Breast epithelium (tissue), 4 donors: ENCODE data around the gene MIEF1. TPM values are rescaled to one million over a fixed set of nuclear protein-coding genes. Genes with fewer than 3 reads are reported as not detected.

ENCODE experiments used
- DNase-seq, 2 donors: peaks; one replicate each; pipeline ENCODE4 v3.0.0-alpha.2; 2019; ENCODE audit warnings: low spot score in 2 of 2
- H3K27ac ChIP-seq, 2 donors: fragments of 200-600 bp; sonication (generic) in 1 of 2; one replicate each; pipeline ENCODE4 v1.5.1; 2016 to 2019; ENCODE audit warnings: mild to moderate bottlenecking in 1 of 2
- H3K27me3 ChIP-seq, 2 donors: fragments of 200-600 bp; sonication (generic) in 1 of 2; one replicate each; pipeline versions ENCODE4 v1.5.1 to v1.6.0; 2017 to 2019; ENCODE audit warnings: control low read depth in 1 of 2, mild to moderate bottlenecking in 1 of 2
- H3K36me3 ChIP-seq: fragments of 200-600 bp; one replicate; pipeline ENCODE4 v1.5.1; 2019
- H3K4me1 ChIP-seq, 2 donors: fragments of 200-600 bp; sonication (generic); one replicate each; pipeline ENCODE4 v1.5.1; 2016 to 2019; ENCODE audit warnings: control low read depth in 1 of 2
- H3K4me3 ChIP-seq, 3 donors: fragments of 200-600 bp; sonication (generic); 1 replicate in 2 of 3; 2 replicates in 1 of 3; pipeline ENCODE4 v1.5.1; 2016 to 2019; ENCODE audit warnings: mild to moderate bottlenecking in 3 of 3, moderate library complexity in 2 of 3
- H3K9me3 ChIP-seq, 2 donors: fragments of 200-600 bp; sonication (generic) in 1 of 2; one replicate each; pipeline ENCODE4 v1.5.1; 2016 to 2019; ENCODE audit warnings: control low read depth in 1 of 2
- POLR2A ChIP-seq: fragments of 450-650 bp; IDR thresholded peaks from one replicate; pipeline ENCODE4 v1.6.1; 2016; ENCODE audit warnings: antibody characterized with exemption, mild to moderate bottlenecking, moderate library complexity
- POLR2AphosphoS5 ChIP-seq, 3 donors: sonication (generic); formaldehyde crosslinking; IDR thresholded peaks; one replicate each; pipeline ENCODE4 v1.6.1; 2017; ENCODE audit warnings: antibody characterized with exemption in 3 of 3
- intact Hi-C: fragments of 100-400 bp; cut with DNase I; formaldehyde crosslinking; loops from one replicate; pipeline ENCODE4 v1.15.1; 2023; ENCODE audit warnings: low total_unique reads
- total RNA-seq, 3 donors: library from RNA; depleted of rRNA; stranded (reverse); fragments of >200 nt; gene quantifications; one replicate each; pipeline ENCODE4 v1.1.0, GENCODE V29; 2016
- TF ChIP-seq, protein P1 (sequence below), 3 donors: fragments of 450-650 bp; IDR thresholded peaks; one replicate each; pipeline ENCODE4 v1.5.1; 2016 to 2017; ENCODE audit warnings: antibody characterized with exemption in 3 of 3, mild to moderate bottlenecking in 3 of 3, moderate library complexity in 3 of 3

The MIEF1 gene
- total RNA-seq = 10 to 100 TPM; 19.7 to 24.3 (median 22.9) TPM

DNA sequence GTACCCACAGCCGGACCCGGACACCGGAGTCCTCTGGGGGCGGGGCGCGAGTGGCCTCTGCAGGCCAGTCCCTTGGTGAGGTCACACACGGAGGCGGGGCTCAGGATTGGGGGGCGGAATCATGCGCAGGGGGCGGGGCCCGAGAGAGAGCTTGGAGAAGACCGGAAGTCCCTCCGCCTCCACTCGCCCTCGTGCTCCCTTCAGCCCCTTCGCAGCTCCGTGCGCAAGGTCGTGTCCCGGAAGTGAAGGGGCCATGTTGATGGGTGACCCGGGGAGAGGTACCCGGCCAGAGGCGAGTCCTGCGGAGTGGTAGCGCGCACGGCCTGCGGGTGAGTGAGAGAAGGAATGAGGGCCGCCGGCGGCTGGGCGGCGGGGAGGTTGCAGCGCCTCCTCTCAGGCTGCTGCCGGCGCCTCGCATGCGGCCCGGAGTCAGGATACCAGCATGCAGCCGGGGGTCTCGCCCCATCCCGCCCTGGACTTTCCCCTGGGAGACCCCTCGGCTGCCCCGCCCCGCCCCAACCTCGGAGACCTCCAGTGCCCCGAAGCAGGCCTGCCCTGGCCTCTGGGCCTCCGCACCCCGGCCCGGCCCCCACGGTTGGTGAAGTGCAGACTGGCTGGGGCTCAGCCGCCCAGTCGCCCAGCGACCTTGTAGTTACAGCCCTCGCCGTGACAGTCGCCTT is at the start of gene MIEF1:
MIEF1 (plus strand) TSS at position 182 of the 680 bp plus-strand sequence. CDS start 9,005 bp downstream, outside the sequence.
- DNase-seq = peak; percentile 98 to 99
- H3K9me3 ChIP-seq = no peaks in the 10 kb centered on the region
- intact Hi-C loops = no loop called here
- H3K4me1 ChIP-seq = peaks cover 8 to 17% of the 10 kb centered on the region in 2 donors
- H3K27ac ChIP-seq = peak within 1 kb of the TSS; percentile 91 to 93
- no peaks in the 10 kb centered on the region for H3K36me3 ChIP-seq
- no peaks in the 10 kb centered on the region for H3K27me3 ChIP-seq
- H3K4me3 ChIP-seq = peak within 1 kb of the TSS; percentile 85 to 98 (median 98)
- TF ChIP-seq, protein P1, sequence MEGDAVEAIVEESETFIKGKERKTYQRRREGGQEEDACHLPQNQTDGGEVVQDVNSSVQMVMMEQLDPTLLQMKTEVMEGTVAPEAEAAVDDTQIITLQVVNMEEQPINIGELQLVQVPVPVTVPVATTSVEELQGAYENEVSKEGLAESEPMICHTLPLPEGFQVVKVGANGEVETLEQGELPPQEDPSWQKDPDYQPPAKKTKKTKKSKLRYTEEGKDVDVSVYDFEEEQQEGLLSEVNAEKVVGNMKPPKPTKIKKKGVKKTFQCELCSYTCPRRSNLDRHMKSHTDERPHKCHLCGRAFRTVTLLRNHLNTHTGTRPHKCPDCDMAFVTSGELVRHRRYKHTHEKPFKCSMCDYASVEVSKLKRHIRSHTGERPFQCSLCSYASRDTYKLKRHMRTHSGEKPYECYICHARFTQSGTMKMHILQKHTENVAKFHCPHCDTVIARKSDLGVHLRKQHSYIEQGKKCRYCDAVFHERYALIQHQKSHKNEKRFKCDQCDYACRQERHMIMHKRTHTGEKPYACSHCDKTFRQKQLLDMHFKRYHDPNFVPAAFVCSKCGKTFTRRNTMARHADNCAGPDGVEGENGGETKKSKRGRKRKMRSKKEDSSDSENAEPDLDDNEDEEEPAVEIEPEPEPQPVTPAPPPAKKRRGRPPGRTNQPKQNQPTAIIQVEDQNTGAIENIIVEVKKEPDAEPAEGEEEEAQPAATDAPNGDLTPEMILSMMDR (IDR thresholded peaks at IDR 0.05) = no peak
- TF ChIP-seq POLR2A (peak; percentile 7), POLR2AphosphoS5 (IDR thresholded peaks at IDR 0.05) (peak; percentile 83 to 88 (median 84))

DNA sequence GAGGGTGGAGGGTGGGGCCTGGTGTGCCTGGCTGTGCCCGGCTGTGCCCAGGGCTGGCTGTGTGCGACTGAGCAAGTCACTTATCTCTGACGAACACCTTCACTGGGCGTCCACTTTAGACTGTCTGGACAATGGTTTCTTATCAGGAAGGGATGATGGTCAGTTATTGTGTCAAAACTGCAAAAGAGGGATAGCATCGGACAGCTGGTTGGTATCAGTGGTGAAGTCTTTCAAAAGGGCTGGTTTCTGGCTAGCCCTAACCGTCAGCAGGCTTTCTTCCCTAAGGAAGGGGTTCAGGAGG is 49.4 kb upstream of the MIEF1 start:
- DNase-seq = no peak
- no peaks in the 10 kb centered on the region for H3K36me3 ChIP-seq
- H3K27ac ChIP-seq = peak overlapping the region; percentile 12 to 32
- intact Hi-C loops = no loop called here
- H3K4me3 ChIP-seq = no peak overlapping the region
- no peaks in the 10 kb centered on the region for H3K9me3 ChIP-seq
- TF ChIP-seq POLR2AphosphoS5 (IDR thresholded peaks at IDR 0.05) = no peak
- TF ChIP-seq POLR2A = no peak
- TF ChIP-seq, protein P1 (IDR thresholded peaks at IDR 0.05) = no peak
- peaks cover 0 to 5% of the 10 kb centered on the region in 2 donors for H3K4me1 ChIP-seq
- H3K27me3 ChIP-seq = peaks cover 0 to 1% of the 10 kb centered on the region in 2 donors

DNA sequence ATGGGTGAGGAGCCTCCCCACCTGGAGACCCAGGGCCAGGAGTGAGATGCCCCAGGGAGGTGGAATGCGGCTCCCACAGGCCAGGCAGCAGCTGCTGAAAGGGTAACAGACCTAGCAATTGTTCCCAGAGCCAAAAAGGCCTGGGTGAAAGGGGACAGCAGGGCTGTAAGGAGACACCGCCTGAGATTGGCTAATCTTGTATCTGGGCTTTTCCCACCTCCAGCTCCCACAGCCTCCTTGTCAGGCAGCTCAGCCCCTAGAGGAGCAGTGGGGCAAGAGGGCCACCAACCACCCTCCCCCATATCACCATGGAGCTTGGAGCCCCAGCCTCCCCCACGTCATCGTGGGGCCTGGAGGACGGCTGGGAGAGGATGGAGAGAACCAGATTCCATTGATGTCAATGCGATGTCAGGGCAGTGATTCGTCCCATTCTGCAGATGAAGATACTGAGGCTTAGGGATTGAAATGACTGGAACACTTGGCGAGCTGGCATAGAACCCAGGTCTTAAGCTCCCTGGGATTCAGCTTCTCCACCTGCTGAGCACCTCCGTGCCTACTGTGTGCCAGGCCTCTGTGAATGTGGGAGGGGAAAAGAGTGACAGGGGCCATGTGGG is 48.2 kb upstream of the MIEF1 start:
- Histone ChIP-seq H3K27ac (peak overlapping the region in 1 of 2 donors; percentile 32), H3K36me3 (no peaks in the 10 kb centered on the region)
- intact Hi-C loops = no loop called here

DNA sequence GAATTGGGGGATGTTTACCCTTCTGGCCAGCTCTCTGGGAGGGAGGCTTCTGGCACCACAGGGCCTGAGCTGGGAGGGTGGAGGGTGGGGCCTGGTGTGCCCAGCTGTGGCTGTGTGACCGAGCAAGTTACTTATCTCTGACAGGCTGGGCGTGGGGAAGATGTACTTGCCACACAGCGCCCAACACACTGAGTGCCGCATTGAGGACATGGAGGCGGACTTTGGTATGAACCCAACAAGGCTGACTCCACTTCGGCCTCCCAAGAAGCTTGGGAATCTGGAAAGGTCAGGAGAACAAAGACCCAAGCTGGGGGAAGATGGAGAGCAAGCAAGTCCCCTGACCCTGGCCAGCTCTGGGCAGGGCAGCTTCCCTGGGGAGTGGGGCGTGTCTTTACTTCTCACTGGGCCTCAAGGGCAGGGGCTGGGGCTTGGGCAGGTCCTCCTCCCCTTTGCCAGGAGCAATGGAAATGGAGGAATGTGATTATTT is 47.7 kb upstream of the MIEF1 start:
- Histone ChIP-seq H3K4me1 (peaks cover 0 to 7% of the 10 kb centered on the region in 2 donors), H3K27me3 (peaks cover 4 to 6% of the 10 kb centered on the region in 2 donors), H3K4me3 (no peak overlapping the region), H3K9me3 (no peaks in the 10 kb centered on the region), H3K27ac (peak overlapping the region in 1 of 2 donors; percentile 32), H3K36me3 (no peaks in the 10 kb centered on the region)
- no peak for DNase-seq
- intact Hi-C loops = no loop called here
- TF ChIP-seq, protein P1 (IDR thresholded peaks at IDR 0.05) = no peak
- no peak for TF ChIP-seq POLR2AphosphoS5 (IDR thresholded peaks at IDR 0.05)
- no peak for TF ChIP-seq POLR2A

More for the DNA sequence above, 48.2 kb upstream of the MIEF1 start:
- H3K27me3 ChIP-seq = peaks cover 4 to 6% of the 10 kb centered on the region in 2 donors
- TF ChIP-seq POLR2AphosphoS5 (IDR thresholded peaks at IDR 0.05) (no peak), POLR2A (no peak)
- TF ChIP-seq, protein P1 (IDR thresholded peaks at IDR 0.05) = no peak
- no peak overlapping the region for H3K4me3 ChIP-seq
- DNase-seq = no peak
- H3K4me1 ChIP-seq = peaks cover 0 to 7% of the 10 kb centered on the region in 2 donors
- no peaks in the 10 kb centered on the region for H3K9me3 ChIP-seq
